Skeletal muscle cell (primary cell): Measurements from ENCODE around the gene ATP6V0B.

Experiments used
- DNase-seq: peaks from one replicate; pipeline ENCODE4 v3.0.0-alpha.2; 2010; ENCODE audit warnings: low read depth
- H3K4me3 ChIP-seq: 2 replicates; pipeline ENCODE4 v1.5.1; 2011; ENCODE audit warnings: low read depth, mild to moderate bottlenecking, control low read depth, low read length, moderate library complexity

Gene ATP6V0B

DNA sequence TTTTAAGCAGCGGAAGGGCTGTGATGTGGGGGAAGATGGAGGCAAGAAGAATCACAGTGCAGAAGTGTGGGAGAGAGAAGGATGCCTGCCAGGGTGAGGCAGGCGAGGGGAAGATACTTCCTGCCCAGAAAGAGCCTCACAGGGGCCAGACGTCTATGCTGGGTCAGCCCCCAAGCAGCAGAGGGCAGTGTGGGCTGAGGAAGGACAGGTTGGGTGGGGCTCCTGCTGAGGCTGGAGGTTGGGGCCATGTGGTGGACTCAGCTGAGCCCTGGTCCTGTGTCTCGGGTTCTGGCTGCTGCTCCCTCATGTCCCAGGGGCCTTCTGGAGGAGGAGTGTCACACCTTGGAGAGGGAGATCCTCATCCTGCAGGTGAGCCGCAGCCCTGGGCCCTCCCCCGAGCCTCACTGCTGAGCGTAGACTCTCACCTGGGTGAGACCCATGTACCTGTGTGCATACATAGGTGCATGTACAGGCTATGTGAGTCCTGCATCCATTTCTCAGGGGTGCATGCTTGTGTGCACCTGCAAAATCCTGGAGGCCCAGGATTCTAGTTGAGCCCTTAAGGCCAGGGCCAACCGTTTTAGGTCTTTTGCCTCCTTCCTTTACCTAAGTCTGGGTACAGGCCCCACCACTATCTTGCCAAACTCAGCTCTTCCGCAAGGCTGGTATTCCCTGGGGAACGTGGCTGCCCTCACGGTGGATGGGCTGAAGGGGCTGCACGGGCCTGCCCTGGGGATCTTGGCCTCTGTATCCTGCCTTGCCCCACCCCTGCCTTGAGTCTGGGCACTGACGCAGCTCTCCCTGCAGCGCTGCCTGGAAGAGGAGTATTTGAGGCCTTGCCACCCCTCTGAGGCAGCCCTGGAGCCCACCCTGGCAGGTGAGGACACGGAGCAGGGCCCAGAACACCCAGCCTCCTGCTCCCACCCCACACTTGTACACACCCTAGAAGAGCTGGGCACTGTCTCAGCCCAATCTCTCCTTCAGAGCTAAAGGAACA, 20.3 kb downstream of the ATP6V0B start:
- H3K4me3 ChIP-seq, result no peak overlapping the region
- no peak for DNase-seq

DNA sequence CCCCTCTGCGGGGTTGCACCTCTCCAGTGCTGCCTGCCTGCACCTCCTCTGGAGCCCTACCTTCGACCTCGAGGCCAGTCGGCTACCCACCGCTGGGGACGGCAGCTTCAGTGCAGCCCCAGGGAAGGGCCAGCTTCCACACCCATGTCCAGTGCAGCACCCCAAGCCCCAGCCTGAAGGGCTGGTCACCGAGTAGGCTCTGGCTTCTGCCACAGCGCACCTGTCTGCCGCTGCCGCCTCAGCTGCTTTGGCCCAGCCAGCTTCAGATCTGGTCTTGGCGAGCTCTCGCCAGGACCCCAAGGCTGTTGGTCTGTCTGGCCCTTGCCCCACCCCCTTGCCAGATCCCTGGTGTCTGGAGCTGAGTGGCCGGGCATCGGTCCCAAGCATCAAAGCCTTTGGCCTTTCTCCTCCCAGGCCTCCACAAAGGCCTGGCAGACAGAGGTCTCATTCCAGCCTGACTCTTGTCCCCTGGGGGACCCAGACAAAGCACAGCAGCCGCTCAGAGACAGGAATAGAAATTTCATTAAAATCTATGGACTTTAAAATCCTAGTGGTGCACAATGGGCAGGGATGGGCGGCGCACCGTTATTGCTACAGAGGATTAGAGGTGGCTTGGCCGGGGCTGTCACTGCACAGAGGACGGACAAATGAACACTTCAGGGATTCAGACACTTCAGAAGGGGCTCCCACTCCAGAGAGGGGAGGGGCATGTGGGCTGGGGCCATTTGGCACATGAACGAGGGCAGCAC, 21.4 kb downstream of the ATP6V0B start:
- no peak for DNase-seq
- no peak overlapping the region for H3K4me3 ChIP-seq

DNA sequence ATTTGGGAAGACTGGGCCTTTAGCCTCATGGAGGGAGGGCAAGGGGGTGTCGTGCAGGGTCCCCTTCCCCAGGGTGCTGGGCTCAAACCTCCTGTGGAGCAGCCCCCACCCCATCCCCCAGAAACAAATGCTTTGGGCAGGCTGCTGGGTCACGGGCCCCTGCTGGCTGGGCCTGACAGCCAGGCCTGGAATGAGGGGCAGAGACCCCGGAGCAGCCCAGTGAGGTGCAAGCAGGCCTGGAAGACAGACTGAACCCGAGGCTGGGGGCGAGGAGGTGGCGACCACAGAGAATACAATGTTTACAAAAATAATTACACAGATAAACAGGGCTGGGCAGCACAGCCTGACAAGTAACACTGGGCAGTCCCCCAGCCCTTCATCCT, 22.0 kb downstream of the ATP6V0B start:
- no peak for DNase-seq
- no peak overlapping the region for H3K4me3 ChIP-seq

DNA sequence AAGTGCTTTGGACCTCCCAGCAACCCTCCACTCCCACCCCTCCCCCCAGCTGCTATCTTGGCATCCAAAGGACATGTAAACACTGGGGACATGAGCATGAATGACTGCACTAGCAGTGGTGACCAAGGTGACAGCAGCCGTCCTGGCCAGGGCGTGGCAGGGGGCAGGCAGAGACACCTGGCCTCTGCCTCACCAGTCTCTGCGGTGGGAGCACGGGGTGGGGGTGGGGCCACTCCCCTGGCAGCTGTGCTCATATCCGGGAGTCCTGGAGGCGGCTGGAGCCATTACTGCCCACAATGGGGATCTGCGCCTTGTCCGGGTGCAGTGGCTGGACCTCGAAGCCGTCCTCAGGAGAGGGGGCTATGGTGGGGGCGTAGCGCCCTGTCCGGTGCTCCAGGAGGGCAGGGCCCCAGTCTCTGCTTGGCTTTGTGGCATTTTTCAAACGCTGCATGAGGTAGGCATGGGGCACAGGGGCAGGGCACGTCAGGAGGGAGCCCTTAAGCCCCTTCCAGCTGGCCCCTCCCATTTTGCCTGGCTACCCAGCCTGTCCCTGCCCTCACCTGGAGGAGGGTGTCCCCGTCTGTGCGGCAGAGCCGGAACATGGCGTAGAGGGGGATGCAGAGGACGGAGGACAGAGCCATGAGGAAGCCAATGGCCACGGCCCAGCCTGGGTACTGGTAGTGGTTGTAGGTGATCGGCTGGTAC, 22.7 kb downstream of the ATP6V0B start:
- no peak overlapping the region for H3K4me3 ChIP-seq
- DNase-seq, result no peak

DNA sequence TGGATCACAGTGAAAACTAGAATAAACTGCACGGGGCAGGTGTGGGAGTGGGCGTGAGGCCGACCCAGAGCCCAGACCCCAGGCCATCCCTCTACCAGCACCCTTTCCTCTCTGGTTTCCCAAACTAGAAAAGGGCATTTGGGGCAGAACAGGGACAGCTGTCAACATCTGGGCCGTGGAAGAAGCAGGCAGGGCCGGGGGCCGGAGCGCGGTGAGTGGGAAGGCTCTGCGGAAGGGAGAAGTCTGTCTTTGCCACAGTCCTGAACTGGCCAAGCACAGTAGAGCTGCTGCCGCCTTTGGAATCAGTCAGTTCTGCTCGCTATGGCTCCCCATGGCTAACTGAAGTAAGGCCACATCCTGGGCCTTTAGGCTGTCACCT, 23.2 kb downstream of the ATP6V0B start:
- no peak overlapping the region for H3K4me3 ChIP-seq
- DNase-seq, result no peak

GRCh38 chr1:43999455-43999854, 24.7 kb downstream of the ATP6V0B start:
- DNase-seq, result no peak

GRCh38 chr1:44000122-44000665, 25.4 kb downstream of the ATP6V0B start:
- H3K4me3 ChIP-seq, result no peak overlapping the region
- DNase-seq, result no peak

More at GRCh38 chr1:43999455-43999854, 24.7 kb downstream of the ATP6V0B start:
- H3K4me3 ChIP-seq, result no peak overlapping the region

GRCh38 chr1:44002165-44002564, 27.4 kb downstream of the ATP6V0B start:
- H3K4me3 ChIP-seq, result no peak overlapping the region
- no peak for DNase-seq

DNA sequence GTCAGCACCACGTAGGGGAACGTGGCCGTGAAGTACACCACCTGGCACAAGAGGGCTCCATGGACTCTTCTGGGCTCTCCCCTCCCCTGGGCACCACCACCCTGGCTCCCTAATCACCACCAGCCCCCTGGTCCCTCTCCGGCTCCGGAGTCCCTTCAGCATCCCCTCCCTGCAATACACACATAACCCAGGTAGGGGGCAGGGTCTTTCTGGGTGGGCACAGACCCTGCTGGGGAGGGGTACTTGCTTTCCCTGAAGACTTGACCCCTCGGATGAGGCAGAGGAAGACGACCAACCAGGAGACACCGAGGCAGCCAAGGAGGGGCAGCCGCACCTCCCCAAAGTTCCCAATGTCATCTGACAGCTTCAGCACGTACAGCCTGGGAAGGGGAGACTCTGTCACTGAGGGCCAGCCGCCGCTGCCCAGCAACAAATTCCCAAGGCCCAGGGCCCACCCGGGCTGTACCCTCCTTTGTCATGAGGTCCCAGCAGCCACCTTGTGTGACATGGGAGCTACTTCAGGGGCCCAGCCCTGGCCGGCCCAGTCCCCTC, 27.9 kb downstream of the ATP6V0B start:
- no peak overlapping the region for H3K4me3 ChIP-seq
- DNase-seq, result no peak

DNA sequence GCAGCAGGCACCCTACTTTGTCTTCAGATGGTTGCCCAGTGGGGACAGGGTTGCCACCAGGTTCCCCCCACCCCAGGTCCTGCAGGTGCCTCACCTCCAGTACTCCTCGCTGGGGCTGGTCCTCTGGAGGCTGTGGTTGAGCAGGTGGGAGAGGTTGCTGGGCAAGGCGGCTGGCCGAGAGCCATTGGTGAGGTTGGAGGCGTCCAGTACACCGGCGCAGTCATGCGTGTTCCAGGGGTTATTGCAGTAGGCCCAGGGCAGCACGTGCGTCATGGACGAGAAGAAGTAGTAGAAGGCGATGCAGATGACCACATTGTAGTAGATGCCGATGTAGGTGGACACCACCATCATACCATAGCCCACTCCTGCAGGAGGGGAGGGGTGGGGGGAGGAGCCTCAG, 33.5 kb downstream of the ATP6V0B start:
- no peak for DNase-seq
- no peak overlapping the region for H3K4me3 ChIP-seq

GRCh38 chr1:44010935-44011471, 36.2 kb downstream of the ATP6V0B start:
- H3K4me3 ChIP-seq, result no peak overlapping the region

DNA sequence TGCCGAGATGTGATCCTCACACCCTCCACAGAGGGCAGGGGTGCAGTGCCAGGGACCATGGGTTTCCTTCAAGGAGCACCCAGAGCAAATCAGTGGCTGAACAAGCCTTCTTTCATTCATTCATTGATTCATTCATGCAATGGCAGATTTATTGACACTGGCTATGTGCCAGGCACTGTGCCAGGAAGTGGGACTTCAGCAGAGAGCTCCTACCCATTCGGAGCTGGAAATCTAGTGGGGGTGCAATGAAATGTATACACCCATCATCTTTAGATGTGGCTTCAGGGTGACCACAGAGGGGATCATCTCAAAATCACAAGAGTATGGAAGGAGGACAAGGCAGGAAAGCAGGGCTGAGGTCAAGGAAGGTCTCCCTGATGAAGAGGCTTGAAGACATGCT, 37.6 kb downstream of the ATP6V0B start:
- no peak overlapping the region for H3K4me3 ChIP-seq
- DNase-seq, result no peak

More at GRCh38 chr1:44010935-44011471, 36.2 kb downstream of the ATP6V0B start:
- no peak for DNase-seq

- H3K4me3 ChIP-seq, result no peak overlapping the region
- DNase-seq, result no peak
Observed at GRCh38 chr1:44012941-44013609, 38.3 kb downstream of the ATP6V0B start.

DNA sequence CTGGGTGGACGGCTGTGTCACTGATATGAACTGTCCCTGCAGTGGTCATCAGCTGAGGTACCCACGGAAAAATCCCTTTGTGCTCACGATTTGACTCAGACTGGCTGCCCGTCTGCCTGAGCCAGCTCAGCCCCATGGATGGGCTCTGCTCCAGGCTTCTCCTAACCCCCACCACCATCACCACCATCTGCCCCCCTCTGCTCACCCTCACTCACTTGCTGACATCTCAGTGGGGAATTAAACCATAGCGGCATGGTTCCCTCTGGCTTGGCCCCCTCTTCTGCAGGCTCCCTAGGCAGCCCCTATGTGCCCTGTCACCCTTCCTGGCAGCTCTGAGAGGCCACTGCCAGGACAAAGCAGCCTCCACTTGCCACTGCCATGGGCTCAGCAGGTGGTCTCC, 39.2 kb downstream of the ATP6V0B start:
- DNase-seq, result no peak
- H3K4me3 ChIP-seq, result no peak overlapping the region

GRCh38 chr1:44014365-44015104, 39.8 kb downstream of the ATP6V0B start:
- no peak overlapping the region for H3K4me3 ChIP-seq
- no peak for DNase-seq

DNA sequence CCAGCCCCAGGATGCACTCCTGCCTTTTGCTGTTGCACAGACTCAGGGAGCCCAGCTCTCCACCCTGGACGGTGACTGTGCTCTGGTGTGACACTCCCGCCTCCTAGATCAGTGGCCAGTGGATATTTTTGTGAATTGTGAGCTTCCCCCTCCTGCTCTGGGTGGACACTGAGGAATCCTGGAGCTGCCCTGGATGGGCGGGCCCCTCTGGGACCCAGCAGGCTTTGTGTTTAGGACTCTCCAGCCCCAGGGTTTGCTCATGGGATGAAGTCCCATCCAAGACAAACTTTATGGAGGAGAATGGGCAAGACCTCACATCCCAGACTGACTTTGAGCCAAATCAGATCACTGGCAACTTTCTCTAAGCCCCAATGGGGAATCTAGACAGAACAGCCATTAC, 40.4 kb downstream of the ATP6V0B start:
- no peak overlapping the region for H3K4me3 ChIP-seq
- no peak for DNase-seq

DNA sequence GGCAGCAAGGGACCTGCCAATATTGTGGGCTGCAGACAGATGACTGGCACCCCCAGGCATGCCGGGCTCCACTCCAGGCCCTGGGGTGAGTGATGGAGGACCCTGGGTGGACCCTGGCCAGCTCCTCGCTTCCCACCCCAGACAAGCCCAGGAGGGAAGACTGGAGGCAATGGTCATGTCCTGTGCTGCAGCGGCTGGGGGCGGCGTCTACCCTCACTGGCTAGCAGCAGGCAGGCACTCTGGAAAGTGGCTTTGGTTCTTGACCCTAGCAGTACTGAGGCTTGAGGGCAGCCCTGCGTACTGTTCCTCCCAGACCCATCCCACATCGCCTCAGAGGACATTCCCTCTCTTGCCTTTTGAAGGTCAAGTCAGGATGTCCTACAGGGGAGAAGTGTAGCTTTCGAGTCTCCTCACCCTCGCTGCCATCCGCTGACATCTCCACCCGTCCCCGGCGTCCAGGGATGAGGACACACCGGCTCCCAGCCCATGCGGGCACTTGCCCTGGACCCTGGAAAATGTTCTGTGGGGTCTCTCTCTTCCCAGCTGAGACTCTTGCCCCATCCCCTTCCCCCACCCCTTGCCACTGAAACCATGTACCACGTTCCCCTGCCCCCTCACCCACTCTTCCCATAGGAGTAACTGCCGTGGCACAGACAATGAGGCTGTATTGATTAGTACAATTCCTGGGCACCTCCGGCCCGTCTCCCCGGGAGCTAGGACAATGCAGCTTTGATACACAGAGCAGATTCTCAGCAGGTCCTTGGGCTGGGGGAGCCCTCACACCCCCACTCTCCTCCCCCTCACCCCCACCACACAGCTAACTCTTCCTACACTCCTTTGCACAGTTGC, 41.5 kb downstream of the ATP6V0B start:
- H3K4me3 ChIP-seq, result no peak overlapping the region
- DNase-seq, result no peak
